Astrocyte (in vitro differentiated cells and primary cell): ENCODE results near the gene DCAF10. TPM values are rescaled to one million over a fixed set of nuclear protein-coding genes. Genes with fewer than 3 reads are reported as not detected.

Experiments
- DNase-seq: peaks from one replicate; pipeline ENCODE4 v3.0.0-alpha.2; 2010; ENCODE audit warnings: low read depth
- FAIRE-seq: peaks from 2 replicates; lab custom pipeline; 2011; peaks lifted over from hg19 to GRCh38; lab: Jason Lieb, UNC
- H2AFZ ChIP-seq: 2 replicates; pipeline ENCODE4 v1.6.0; 2012; ENCODE audit warnings: low read depth, low read length, inconsistent platforms
- H3K27ac ChIP-seq: 2 replicates; pipeline ENCODE4 v1.5.1; 2011; ENCODE audit warnings: low read depth, low read length, inconsistent platforms
- H3K27me3 ChIP-seq: 2 replicates; pipeline ENCODE4 v1.6.0; 2011; ENCODE audit warnings: low read length, inconsistent platforms; ENCODE audit not compliant: insufficient read depth
- H3K36me3 ChIP-seq: 2 replicates; pipeline ENCODE4 v1.5.1; 2011; ENCODE audit warnings: low read length, inconsistent platforms; ENCODE audit not compliant: insufficient read depth
- H3K4me1 ChIP-seq: 2 replicates; pipeline ENCODE4 v1.5.1; 2011; ENCODE audit warnings: low read length, inconsistent platforms; ENCODE audit not compliant: insufficient read depth
- H3K4me2 ChIP-seq: 2 replicates; pipeline ENCODE4 v1.6.0; 2012; ENCODE audit warnings: low read length, inconsistent platforms
- H3K4me3 ChIP-seq: 2 replicates; pipeline ENCODE4 v1.5.1; 2011; ENCODE audit warnings: low read depth, mild to moderate bottlenecking, low read length, inconsistent platforms; ENCODE audit not compliant: insufficient read depth
- H3K79me2 ChIP-seq: 2 replicates; pipeline ENCODE4 v1.6.0; 2012; ENCODE audit warnings: mild to moderate bottlenecking, low read length, inconsistent platforms; ENCODE audit not compliant: insufficient read depth
- H3K9ac ChIP-seq: 2 replicates; pipeline ENCODE4 v1.6.0; 2012; ENCODE audit warnings: mild to moderate bottlenecking, low read length, inconsistent platforms
- H3K9me3 ChIP-seq: 2 replicates; pipeline ENCODE4 v1.5.1; 2012; ENCODE audit warnings: low read depth, mild to moderate bottlenecking, low read length, inconsistent platforms; ENCODE audit not compliant: insufficient read depth
- H4K20me1 ChIP-seq: 2 replicates; pipeline ENCODE4 v1.6.0; 2012; ENCODE audit warnings: low read length, inconsistent platforms; ENCODE audit not compliant: insufficient read depth
- H3K27ac Mint-ChIP-seq: one replicate; pipeline ENCODE4 v1.8.0; 2021; ENCODE audit warnings: mild to moderate bottlenecking, mixed read lengths; ENCODE audit not compliant: unreplicated experiment
- H3K27me3 Mint-ChIP-seq: one replicate; pipeline ENCODE4 v1.8.0; 2021; ENCODE audit warnings: low read depth, mixed read lengths; ENCODE audit not compliant: unreplicated experiment
- H3K36me3 Mint-ChIP-seq: one replicate; pipeline ENCODE4 v1.8.0; 2021; ENCODE audit warnings: low read depth, mixed read lengths; ENCODE audit not compliant: unreplicated experiment
- H3K4me1 Mint-ChIP-seq: one replicate; pipeline ENCODE4 v1.8.0; 2021; ENCODE audit warnings: low read depth, mixed read lengths; ENCODE audit not compliant: unreplicated experiment
- H3K4me3 Mint-ChIP-seq: one replicate; pipeline ENCODE4 v1.8.0; 2021; ENCODE audit warnings: mild to moderate bottlenecking, moderate library complexity, mixed read lengths; ENCODE audit not compliant: unreplicated experiment
- H3K9me3 Mint-ChIP-seq: one replicate; pipeline ENCODE4 v1.8.0; 2021; ENCODE audit warnings: mild to moderate bottlenecking, mixed read lengths; ENCODE audit not compliant: unreplicated experiment
- EZH2 ChIP-seq: IDR thresholded peaks from 2 replicates; pipeline ENCODE4 v1.6.1; 2012; ENCODE audit warnings: mild to moderate bottlenecking, low read length, inconsistent platforms; ENCODE audit not compliant: insufficient read depth
- total RNA-seq: library from RNA; stranded (reverse); gene quantifications from 2 replicates; pipeline ENCODE4 v1.2.1, GENCODE V29; 2021
- TF ChIP-seq, protein P1 (sequence below): IDR thresholded peaks from 2 replicates; pipeline ENCODE4 v1.5.1; 2011; ENCODE audit warnings: low read depth, mild to moderate bottlenecking, inconsistent platforms, low read length, moderate library complexity; ENCODE audit not compliant: insufficient read depth

DCAF10 gene
- total RNA-seq, 1 donor from 2014 or later, result 22.3 TPM

DNA sequence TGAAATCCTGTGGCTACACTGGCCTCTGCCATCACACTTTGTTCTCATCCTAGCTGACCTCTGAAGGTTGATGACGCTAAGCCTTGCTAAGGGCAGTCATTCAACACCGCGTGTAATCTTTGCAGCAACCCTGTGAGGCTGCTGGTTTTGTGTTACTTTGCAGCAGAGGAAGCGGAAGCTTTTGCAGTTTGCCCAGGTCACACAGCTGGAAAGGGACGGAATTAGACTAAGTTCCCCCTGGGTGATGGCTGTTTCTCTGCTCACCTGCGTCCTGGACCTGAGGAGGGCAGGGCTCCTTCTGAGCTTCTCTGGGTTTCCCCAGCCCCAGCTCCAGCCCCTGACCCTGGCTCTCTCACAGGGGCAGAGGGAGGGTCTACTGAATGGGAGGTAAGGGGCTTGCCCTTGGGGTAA is 110.7 kb downstream of the DCAF10 start:
- no peak overlapping the region for H3K4me3 ChIP-seq
- Mint-ChIP-seq H3K36me3 (peaks cover 10% of the 10 kb centered on the region), H3K4me3 (peak overlapping the region; percentile 66), H3K9me3 (no peaks in the 10 kb centered on the region), H3K27ac (no peak overlapping the region), H3K27me3 (no peaks in the 10 kb centered on the region), H3K4me1 (peaks cover 22% of the 10 kb centered on the region)
- DNase-seq (no peak), FAIRE-seq (no peak)
- no peaks in the 10 kb centered on the region for H3K9me3 ChIP-seq
- no peak overlapping the region for H2AFZ ChIP-seq
- H4K20me1 ChIP-seq, result peaks cover 4% of the 10 kb centered on the region
- H3K4me2 ChIP-seq, result no peak overlapping the region
- no peak for TF ChIP-seq EZH2
- TF ChIP-seq, protein P1, sequence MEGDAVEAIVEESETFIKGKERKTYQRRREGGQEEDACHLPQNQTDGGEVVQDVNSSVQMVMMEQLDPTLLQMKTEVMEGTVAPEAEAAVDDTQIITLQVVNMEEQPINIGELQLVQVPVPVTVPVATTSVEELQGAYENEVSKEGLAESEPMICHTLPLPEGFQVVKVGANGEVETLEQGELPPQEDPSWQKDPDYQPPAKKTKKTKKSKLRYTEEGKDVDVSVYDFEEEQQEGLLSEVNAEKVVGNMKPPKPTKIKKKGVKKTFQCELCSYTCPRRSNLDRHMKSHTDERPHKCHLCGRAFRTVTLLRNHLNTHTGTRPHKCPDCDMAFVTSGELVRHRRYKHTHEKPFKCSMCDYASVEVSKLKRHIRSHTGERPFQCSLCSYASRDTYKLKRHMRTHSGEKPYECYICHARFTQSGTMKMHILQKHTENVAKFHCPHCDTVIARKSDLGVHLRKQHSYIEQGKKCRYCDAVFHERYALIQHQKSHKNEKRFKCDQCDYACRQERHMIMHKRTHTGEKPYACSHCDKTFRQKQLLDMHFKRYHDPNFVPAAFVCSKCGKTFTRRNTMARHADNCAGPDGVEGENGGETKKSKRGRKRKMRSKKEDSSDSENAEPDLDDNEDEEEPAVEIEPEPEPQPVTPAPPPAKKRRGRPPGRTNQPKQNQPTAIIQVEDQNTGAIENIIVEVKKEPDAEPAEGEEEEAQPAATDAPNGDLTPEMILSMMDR, result no peak
- H3K27me3 ChIP-seq, result no peaks in the 10 kb centered on the region
- no peak overlapping the region for H3K9ac ChIP-seq
- H3K4me1 ChIP-seq, result peaks cover 4% of the 10 kb centered on the region
- H3K79me2 ChIP-seq, result no peaks in the 10 kb centered on the region
- H3K27ac ChIP-seq, result no peak overlapping the region
- no peaks in the 10 kb centered on the region for H3K36me3 ChIP-seq

DNA sequence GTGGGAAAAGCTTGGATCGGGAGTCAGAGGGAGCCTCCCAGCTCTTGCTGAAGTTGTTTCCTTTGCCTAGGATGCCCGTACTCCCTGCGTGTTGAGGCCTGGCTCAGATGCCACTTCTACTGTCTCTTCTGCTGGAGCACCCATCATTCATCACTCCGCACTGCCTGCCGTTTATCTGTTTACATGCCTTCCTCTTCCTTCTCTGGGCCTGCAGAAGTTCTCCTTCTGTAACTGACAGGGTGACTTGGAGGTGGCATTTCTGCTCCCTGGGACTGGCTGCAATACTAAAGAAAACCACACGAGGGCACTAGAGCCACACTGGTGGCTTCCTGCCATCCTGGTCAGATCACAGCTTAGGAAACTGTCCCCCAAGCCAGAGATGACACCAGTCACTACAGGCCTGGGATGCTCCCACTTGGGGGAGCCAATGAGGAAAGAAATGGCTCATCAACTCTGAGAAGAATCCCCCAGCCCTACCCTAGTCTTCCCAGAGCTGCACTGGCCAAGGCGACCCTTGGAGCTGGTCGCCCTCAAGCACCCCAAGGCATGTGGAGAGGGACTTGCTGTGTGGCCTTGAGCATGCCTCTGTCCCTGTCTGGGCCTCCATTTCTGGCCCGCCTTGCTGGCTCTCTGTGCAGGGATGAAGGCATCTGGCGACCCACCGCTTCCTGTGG is 113.0 kb downstream of the DCAF10 start:
- DNase-seq, result no peak
- H3K4me1 ChIP-seq, result peaks cover 13% of the 10 kb centered on the region
- no peaks in the 10 kb centered on the region for H3K9me3 ChIP-seq
- peaks cover 22% of the 10 kb centered on the region for H3K36me3 Mint-ChIP-seq
- TF ChIP-seq EZH2, result no peak
- TF ChIP-seq, protein P1, result peak; percentile 96
- no peak overlapping the region for H3K27ac ChIP-seq
- H3K79me2 ChIP-seq, result no peaks in the 10 kb centered on the region
- H3K27ac Mint-ChIP-seq, result no peak overlapping the region
- H3K27me3 Mint-ChIP-seq, result no peaks in the 10 kb centered on the region
- peak; percentile 47 for FAIRE-seq
- no peak overlapping the region for H3K4me3 ChIP-seq
- H3K4me1 Mint-ChIP-seq, result peaks cover 17% of the 10 kb centered on the region
- H3K4me2 ChIP-seq, result no peak overlapping the region
- no peak overlapping the region for H3K4me3 Mint-ChIP-seq
- no peaks in the 10 kb centered on the region for H3K27me3 ChIP-seq
- no peaks in the 10 kb centered on the region for H3K9me3 Mint-ChIP-seq
- H3K9ac ChIP-seq, result no peak overlapping the region
- no peak overlapping the region for H2AFZ ChIP-seq
- H4K20me1 ChIP-seq, result peaks cover 4% of the 10 kb centered on the region
- peaks cover 3% of the 10 kb centered on the region for H3K36me3 ChIP-seq

DNA sequence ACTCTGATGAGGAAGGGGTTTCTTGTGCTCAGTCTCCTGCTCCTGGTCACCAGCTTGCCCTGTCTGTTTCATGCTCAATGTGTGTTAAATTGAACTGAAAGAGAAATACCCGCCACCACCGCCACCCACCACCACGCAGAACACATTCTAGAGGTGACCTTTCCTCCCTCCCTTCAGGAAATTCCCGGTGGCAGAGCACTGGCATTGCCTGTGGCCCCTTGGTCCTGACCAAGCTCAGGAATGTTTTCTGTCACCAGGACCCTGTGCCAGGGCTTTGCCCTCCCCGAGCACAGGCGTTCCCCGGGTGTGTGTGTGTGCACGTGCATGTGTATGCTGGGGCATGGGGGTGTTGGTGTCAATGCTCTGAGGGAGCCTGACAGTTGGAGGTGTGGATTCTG is 113.6 kb downstream of the DCAF10 start:
- Histone ChIP-seq H3K9ac (no peak overlapping the region), H4K20me1 (peaks cover 4% of the 10 kb centered on the region), H3K4me1 (peaks cover 13% of the 10 kb centered on the region), H3K9me3 (no peaks in the 10 kb centered on the region), H3K27me3 (no peaks in the 10 kb centered on the region), H3K36me3 (peaks cover 4% of the 10 kb centered on the region), H3K79me2 (no peaks in the 10 kb centered on the region), H2AFZ (no peak overlapping the region), H3K27ac (no peak overlapping the region), H3K4me2 (no peak overlapping the region), H3K4me3 (no peak overlapping the region)
- TF ChIP-seq EZH2, result no peak
- TF ChIP-seq, protein P1, result no peak
- FAIRE-seq, result no peak
- Mint-ChIP-seq H3K36me3 (peaks cover 22% of the 10 kb centered on the region), H3K4me1 (peaks cover 13% of the 10 kb centered on the region), H3K9me3 (no peaks in the 10 kb centered on the region), H3K27me3 (no peaks in the 10 kb centered on the region), H3K4me3 (peak overlapping the region; percentile 45), H3K27ac (peak overlapping the region; percentile 41)
- DNase-seq, result no peak
